Kidney (tissue), 14 donors: ENCODE results near the gene POMP. TPM values are rescaled to one million over a fixed set of nuclear protein-coding genes. Genes with fewer than 3 reads are reported as not detected.

Experiments
- DNase-seq, 5 donors: peaks; one replicate each; pipeline ENCODE4 v3.0.0-alpha.2; 2013 to 2020
- FAIRE-seq: peaks from 2 replicates; lab custom pipeline; 2012; peaks lifted over from hg19 to GRCh38; lab: Jason Lieb, UNC
- H3K27ac ChIP-seq, 2 donors: one replicate each; pipeline ENCODE4 v1.7.0; 2013; ENCODE audit warnings: low read depth in 2 of 2, low read length in 2 of 2, inconsistent platforms in 1 of 2
- H3K27me3 ChIP-seq: one replicate; pipeline ENCODE4 v1.7.1; 2013; ENCODE audit warnings: low read length, inconsistent platforms; ENCODE audit not compliant: control insufficient read depth, insufficient read depth
- H3K36me3 ChIP-seq, 3 donors: one replicate each; pipeline versions ENCODE4 v1.7.0 to v1.7.1; 2013; ENCODE audit warnings: low read length in 3 of 3, control low read depth in 1 of 3, inconsistent platforms in 1 of 3; ENCODE audit not compliant: insufficient read depth in 3 of 3, control insufficient read depth in 2 of 3
- H3K4me1 ChIP-seq, 3 donors: one replicate each; pipeline versions ENCODE4 v1.7.0 to v1.7.1; 2013; ENCODE audit warnings: low read length in 3 of 3, inconsistent platforms in 1 of 3, low read depth in 1 of 3; ENCODE audit not compliant: control insufficient read depth in 2 of 3, insufficient read depth in 2 of 3
- H3K4me3 ChIP-seq, 3 donors: one replicate each; pipeline versions ENCODE4 v1.7.0 to v1.8.1; 2013; ENCODE audit warnings: low read length in 3 of 3, control low read depth in 1 of 3, inconsistent platforms in 1 of 3
- H3K9ac ChIP-seq, 3 donors: one replicate each; pipeline versions ENCODE4 v1.7.0 to v1.7.1; 2013; ENCODE audit warnings: low read length in 3 of 3, control low read depth in 1 of 3, inconsistent platforms in 1 of 3
- H3K9me3 ChIP-seq, 3 donors: one replicate each; pipeline versions ENCODE4 v1.7.0 to v1.7.1; 2013; ENCODE audit warnings: low read length in 3 of 3, control low read depth in 1 of 3, inconsistent platforms in 1 of 3; ENCODE audit not compliant: control insufficient read depth in 2 of 3, insufficient read depth in 1 of 3
- CTCF ChIP-seq: IDR thresholded peaks from 3 replicates; pipeline ENCODE4 v1.5.1; 2012; ENCODE audit warnings: mild to moderate bottlenecking, moderate library complexity, borderline replicate concordance; ENCODE audit not compliant: insufficient read depth; ENCODE audit errors: extremely low read depth
- intact Hi-C: fragments of 100-400 bp; cut with DNase I; formaldehyde crosslinking; loops from one replicate; pipeline ENCODE4 v1.11.1; 2022
- polyA plus RNA-seq: library from polyadenylated mRNA; stranded (reverse); fragments of 350-450 nt; fragmentation: Illumina TruSeq; extraction: RNeasy Lipid Tissue Mini Kit (QIAGEN cat#74804); gene quantifications from one replicate; pipeline ENCODE4 v1.2.3, GENCODE V29; 2014; ENCODE audit warnings: low read depth, low replicate concordance; ENCODE audit not compliant: insufficient read depth
- total RNA-seq: library from RNA; stranded (reverse); fragmentation: NEBNext Ultra II Directional; extraction: Animal tissue kit (Norgen Biotek cat#: 25700); gene quantifications from one replicate; pipeline ENCODE4 v1.2.1, GENCODE V29; 2021
- donor health status: control.
- donor health status: control.
- donor health status: control.
- donor health status: control.
- donor health status: control.
- donor health status: DM: yes; HTN: yes; CAD: no.
- donor health status: Normal renal cell carcinoma (clear cell type).

Gene POMP
- total and polyA plus RNA-seq, 2 donors from 2014 or later, result 59.0 to 115 TPM

- Histone ChIP-seq H3K27ac (no peak overlapping the region), H3K36me3 (peaks cover 0 to 8% (median 3%) of the 10 kb centered on the region in 3 donors), H3K9me3 (no peaks in the 10 kb centered on the region), H3K27me3 (no peaks in the 10 kb centered on the region), H3K9ac (no peak overlapping the region), H3K4me3 (no peak overlapping the region), H3K4me1 (no peaks in the 10 kb centered on the region)
- no peak for FAIRE-seq
- intact Hi-C loops, result no loop called here
- no peak for TF ChIP-seq CTCF
- no peak for DNase-seq
Observed at GRCh38 chr13:28705461-28706083, 46.6 kb downstream of the POMP start.

GRCh38 chr13:28707629-28708427 is 48.9 kb downstream of the POMP start:
- H3K27ac ChIP-seq, result no peak overlapping the region
- no peaks in the 10 kb centered on the region for H3K9me3 ChIP-seq
- peak in 1 of 5 donors; percentile 18 for DNase-seq
- no peak overlapping the region for H3K4me3 ChIP-seq
- TF ChIP-seq CTCF, result no peak
- intact Hi-C loops, result no loop called here
- H3K36me3 ChIP-seq, result peaks cover 0 to under 1% (median 0%) of the 10 kb centered on the region in 3 donors
- H3K9ac ChIP-seq, result no peak overlapping the region
- FAIRE-seq, result no peak
- no peaks in the 10 kb centered on the region for H3K4me1 ChIP-seq
- H3K27me3 ChIP-seq, result no peaks in the 10 kb centered on the region

GRCh38 chr13:28710161-28710560 is 51.2 kb downstream of the POMP start:
- FAIRE-seq (no peak), DNase-seq (no peak)
- Histone ChIP-seq H3K4me3 (no peak overlapping the region), H3K27ac (no peak overlapping the region), H3K9ac (no peak overlapping the region), H3K4me1 (no peaks in the 10 kb centered on the region), H3K27me3 (no peaks in the 10 kb centered on the region), H3K9me3 (no peaks in the 10 kb centered on the region), H3K36me3 (no peaks in the 10 kb centered on the region)
- intact Hi-C loops, result no loop called here
- TF ChIP-seq CTCF, result no peak
